ENCODE data around the gene GSTA2. TPM values are rescaled to one million over a fixed set of nuclear protein-coding genes. Genes with fewer than 3 reads are reported as not detected.

Gene GSTA2
- polyA plus RNA-seq, 1 of the 3 experiments (the other 2 are of a cell fraction): not detected

DNA sequence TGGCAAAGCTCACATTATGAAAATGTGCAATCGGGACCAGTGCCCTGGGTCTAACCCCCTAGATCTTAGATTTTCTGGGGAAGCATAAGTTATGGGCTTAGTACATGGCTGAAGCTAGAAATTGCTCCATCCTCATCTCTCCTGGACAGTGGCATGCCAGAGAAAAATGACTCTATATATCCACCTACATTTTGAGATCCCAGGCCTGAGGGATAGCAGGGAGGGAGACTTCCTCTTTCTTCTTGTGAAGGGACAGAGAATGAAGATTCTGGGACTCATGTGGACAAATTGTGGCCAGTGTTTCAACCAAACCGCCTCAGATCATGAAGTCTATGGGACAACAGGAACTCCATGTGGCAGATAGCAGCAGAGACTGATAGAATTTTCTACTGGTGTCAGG, 35.4 kb downstream of the GSTA2 start (continued):
- TF ChIP-seq, protein P1, sequence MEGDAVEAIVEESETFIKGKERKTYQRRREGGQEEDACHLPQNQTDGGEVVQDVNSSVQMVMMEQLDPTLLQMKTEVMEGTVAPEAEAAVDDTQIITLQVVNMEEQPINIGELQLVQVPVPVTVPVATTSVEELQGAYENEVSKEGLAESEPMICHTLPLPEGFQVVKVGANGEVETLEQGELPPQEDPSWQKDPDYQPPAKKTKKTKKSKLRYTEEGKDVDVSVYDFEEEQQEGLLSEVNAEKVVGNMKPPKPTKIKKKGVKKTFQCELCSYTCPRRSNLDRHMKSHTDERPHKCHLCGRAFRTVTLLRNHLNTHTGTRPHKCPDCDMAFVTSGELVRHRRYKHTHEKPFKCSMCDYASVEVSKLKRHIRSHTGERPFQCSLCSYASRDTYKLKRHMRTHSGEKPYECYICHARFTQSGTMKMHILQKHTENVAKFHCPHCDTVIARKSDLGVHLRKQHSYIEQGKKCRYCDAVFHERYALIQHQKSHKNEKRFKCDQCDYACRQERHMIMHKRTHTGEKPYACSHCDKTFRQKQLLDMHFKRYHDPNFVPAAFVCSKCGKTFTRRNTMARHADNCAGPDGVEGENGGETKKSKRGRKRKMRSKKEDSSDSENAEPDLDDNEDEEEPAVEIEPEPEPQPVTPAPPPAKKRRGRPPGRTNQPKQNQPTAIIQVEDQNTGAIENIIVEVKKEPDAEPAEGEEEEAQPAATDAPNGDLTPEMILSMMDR (IDR thresholded peaks at IDR 0.05): no peak

DNA sequence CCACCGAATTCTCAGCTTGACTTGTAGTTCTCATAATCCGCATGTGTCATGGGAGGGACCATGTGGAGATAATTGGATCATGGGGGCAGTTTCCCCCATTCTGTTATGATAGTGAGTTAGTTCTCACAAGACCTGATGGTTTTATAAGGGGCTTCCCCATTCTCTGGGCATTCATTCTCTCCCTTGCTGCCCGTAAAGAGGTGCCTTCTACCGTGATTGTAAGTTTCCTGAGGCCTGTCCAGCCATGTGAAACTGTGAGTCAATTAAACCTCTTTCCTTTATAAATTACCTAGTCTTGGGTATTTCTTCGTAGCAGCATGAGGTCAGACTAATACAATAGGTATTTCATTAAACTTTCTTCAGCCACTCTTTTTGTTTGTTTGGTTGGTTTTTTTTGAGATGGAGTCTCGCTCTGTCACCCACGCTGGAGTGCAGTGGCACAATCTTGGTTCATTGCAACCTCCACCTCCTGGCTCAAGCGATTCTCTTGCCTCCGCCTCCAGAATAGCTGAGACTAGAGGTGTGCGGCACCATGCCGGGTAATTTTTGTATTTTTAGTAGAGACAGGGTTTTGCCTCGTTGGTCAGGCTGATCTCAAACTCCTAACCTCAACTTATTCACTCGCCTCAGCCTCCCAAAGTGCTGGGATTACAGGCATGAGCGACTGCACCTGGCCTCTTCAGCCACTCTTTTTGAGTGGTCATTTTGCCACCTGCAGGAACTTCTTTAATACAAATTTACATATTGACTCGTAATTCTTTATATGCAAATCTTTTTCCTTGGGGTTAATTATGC, 36.3 kb downstream of the GSTA2 start:
- POLR2A ChIA-PET: no interaction called here
- TF ChIP-seq, protein P1 (IDR thresholded peaks at IDR 0.05): no peak
- TF ChIP-seq, protein P2, sequence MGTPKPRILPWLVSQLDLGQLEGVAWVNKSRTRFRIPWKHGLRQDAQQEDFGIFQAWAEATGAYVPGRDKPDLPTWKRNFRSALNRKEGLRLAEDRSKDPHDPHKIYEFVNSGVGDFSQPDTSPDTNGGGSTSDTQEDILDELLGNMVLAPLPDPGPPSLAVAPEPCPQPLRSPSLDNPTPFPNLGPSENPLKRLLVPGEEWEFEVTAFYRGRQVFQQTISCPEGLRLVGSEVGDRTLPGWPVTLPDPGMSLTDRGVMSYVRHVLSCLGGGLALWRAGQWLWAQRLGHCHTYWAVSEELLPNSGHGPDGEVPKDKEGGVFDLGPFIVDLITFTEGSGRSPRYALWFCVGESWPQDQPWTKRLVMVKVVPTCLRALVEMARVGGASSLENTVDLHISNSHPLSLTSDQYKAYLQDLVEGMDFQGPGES (IDR thresholded peaks at IDR 0.05; ENCODE audit: low read depth, low read length): no peak
- no peak for TF ChIP-seq RXRA (IDR thresholded peaks at IDR 0.05; ENCODE audit: borderline replicate concordance, low read depth)
- TF ChIP-seq YY1 (IDR thresholded peaks at IDR 0.05; ENCODE audit: low read depth): no peak
- no peak for TF ChIP-seq NFIC (IDR thresholded peaks at IDR 0.05; ENCODE audit: borderline replicate concordance)
- no peak for TF ChIP-seq GABPA (IDR thresholded peaks at IDR 0.05; ENCODE audit: low read depth)
- no peak for TF ChIP-seq GATA2 (CRISPR knock-in tag; IDR thresholded peaks at IDR 0.05)
- no peak for TF ChIP-seq TEAD4 (IDR thresholded peaks at IDR 0.05; ENCODE audit: borderline replicate concordance, insufficient read depth)
- TF ChIP-seq, protein P3, sequence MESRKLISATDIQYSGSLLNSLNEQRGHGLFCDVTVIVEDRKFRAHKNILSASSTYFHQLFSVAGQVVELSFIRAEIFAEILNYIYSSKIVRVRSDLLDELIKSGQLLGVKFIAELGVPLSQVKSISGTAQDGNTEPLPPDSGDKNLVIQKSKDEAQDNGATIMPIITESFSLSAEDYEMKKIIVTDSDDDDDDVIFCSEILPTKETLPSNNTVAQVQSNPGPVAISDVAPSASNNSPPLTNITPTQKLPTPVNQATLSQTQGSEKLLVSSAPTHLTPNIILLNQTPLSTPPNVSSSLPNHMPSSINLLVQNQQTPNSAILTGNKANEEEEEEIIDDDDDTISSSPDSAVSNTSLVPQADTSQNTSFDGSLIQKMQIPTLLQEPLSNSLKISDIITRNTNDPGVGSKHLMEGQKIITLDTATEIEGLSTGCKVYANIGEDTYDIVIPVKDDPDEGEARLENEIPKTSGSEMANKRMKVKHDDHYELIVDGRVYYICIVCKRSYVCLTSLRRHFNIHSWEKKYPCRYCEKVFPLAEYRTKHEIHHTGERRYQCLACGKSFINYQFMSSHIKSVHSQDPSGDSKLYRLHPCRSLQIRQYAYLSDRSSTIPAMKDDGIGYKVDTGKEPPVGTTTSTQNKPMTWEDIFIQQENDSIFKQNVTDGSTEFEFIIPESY (IDR thresholded peaks at IDR 0.05; ENCODE audit: borderline replicate concordance, low read depth): no peak
- TF ChIP-seq MEF2A (IDR thresholded peaks at IDR 0.05; ENCODE audit: borderline replicate concordance, low read depth): no peak
- Histone ChIP-seq H3K9ac (no peak overlapping the region), H3K79me2 (ENCODE audit: insufficient read depth) (no peaks in the 10 kb centered on the region), H3K4me1 (ENCODE audit: control insufficient read depth in 1 of 2, insufficient read depth in 2 of 2, low read depth in 1 of 2, low read length in 1 of 2) (no peaks in the 10 kb centered on the region), H3K9me3 (no peaks in the 10 kb centered on the region), H3K4me3 (ENCODE audit: low read depth in 2 of 2, low read length in 1 of 2) (no peak overlapping the region), H3K36me3 (replicated peaks in 1 of 2; ENCODE audit: control insufficient read depth in 1 of 2, insufficient read depth in 2 of 2, low read length in 1 of 2) (no peaks in the 10 kb centered on the region), H3K27ac (ENCODE audit: low read depth in 2 of 2, low read length in 1 of 2) (no peak overlapping the region), H3F3A (replicated peaks; ENCODE audit: insufficient read depth) (no peaks in the 10 kb centered on the region), H4K20me1 (ENCODE audit: insufficient read depth) (no peaks in the 10 kb centered on the region), H3K9me2 (no peaks in the 10 kb centered on the region), H3K27me3 (ENCODE audit: insufficient read depth) (no peaks in the 10 kb centered on the region; the same call in 1 of the 2 replicates), H3K4me2 (no peak overlapping the region), H2AFZ (ENCODE audit: low read depth) (no peak overlapping the region)
- WGBS (ENCODE audit: low lambda C conversion rate): 59% methylated on average over 15 of the region's 15 CpGs
- no peak for DNase-seq
- CTCF ChIA-PET: no interaction called here
